Right ventricle myocardium superior (tissue), 1 donor: ENCODE data around the gene DIABLO. TPM values are rescaled to one million over a fixed set of nuclear protein-coding genes. Genes with fewer than 3 reads are reported as not detected.
"Not testable (repeated sequence)": the region's sequence is repeated elsewhere in the genome, so short reads cannot be mapped to it uniquely, and the experiment has no call there.

Experiments
- ATAC-seq: fragments of 200-7000 bp; cut with Tn5 transposase; one replicate; pipeline ENCODE4 v1.9.1; 2020; ENCODE audit warnings: mild to moderate bottlenecking; ENCODE audit not compliant: poor library complexity
- DNase-seq: peaks from one replicate; pipeline ENCODE4 v3.0.0-alpha.2; 2020
- intact Hi-C: fragments of 100-400 bp; cut with DNase I; formaldehyde crosslinking; loops from one replicate; pipeline ENCODE4 v1.11.2; 2022
- long read RNA-seq: library from polyadenylated mRNA; unstranded; transcript quantifications from one replicate; pipeline ENCODE4 v2.0.0, GENCODE V29; 2021
- total RNA-seq: library from RNA; stranded (reverse); fragmentation: NEBNext Ultra II Directional; extraction: Animal tissue kit (Norgen Biotek cat#: 25700); gene quantifications from one replicate; pipeline ENCODE4 v1.2.1, GENCODE V29; 2021
- donor health status: DM: no; HTN: yes; CAD: no; lungs with severe emphysema.

The DIABLO gene
- total RNA-seq, result 27.8 TPM
- long read RNA-seq, transcript DIABLO-207 (6 exons, 1,471 nt), result major isoform, 38 of 45 reads
- long read RNA-seq, transcript DIABLO-202 (6 exons, 1,336 nt), result minor isoform, 5 of 45 reads
- long read RNA-seq, partial matches to known transcripts, result 0 of 45 reads
- long read RNA-seq, other reads (novel, unspliced or antisense), result 2 of 45 reads

GRCh38 chr12:122225683-122226365, at the start of gene DIABLO:
Gene DIABLO (minus strand): TSS chr12:122226052. CDS start chr12:122226014, 38 bp downstream.
- intact Hi-C loops, result no loop called here
- DNase-seq (peak; percentile 100), ATAC-seq (peak; percentile 97)

GRCh38 chr12:122275459-122275858, 49.6 kb upstream of the DIABLO start:
- DNase-seq, result no peak
- intact Hi-C loops, result no loop called here
- ATAC-seq, result no peak

- DNase-seq, result peak; percentile 98
- ATAC-seq, result peak; percentile 99
- intact Hi-C loops, result no loop called here
Measured at GRCh38 chr12:122266230-122266901, 40.5 kb upstream of the DIABLO start, which contains the start of gene VPS33A. Gene VPS33A (minus strand): TSS chr12:122266494. CDS start chr12:122266408, 86 bp downstream.

- intact Hi-C loops, result no loop called here
- DNase-seq (no peak), ATAC-seq (peak; percentile 47)
Measured at GRCh38 chr12:122265886-122266229, 40.0 kb upstream of the DIABLO start.

GRCh38 chr12:122265476-122265875, 39.6 kb upstream of the DIABLO start:
- DNase-seq, result no peak
- ATAC-seq, result no peak
- intact Hi-C loops, result no loop called here

- ATAC-seq, intact Hi-C loops, DNase-seq: not testable (repeated sequence)
Measured at GRCh38 chr12:122260735-122261134, 34.9 kb upstream of the DIABLO start.

- intact Hi-C loops, ATAC-seq, DNase-seq: not testable (repeated sequence)
Measured at GRCh38 chr12:122258939-122259338, 33.1 kb upstream of the DIABLO start.

GRCh38 chr12:122258462-122258861, 32.6 kb upstream of the DIABLO start:
- DNase-seq, ATAC-seq, intact Hi-C loops: not testable (repeated sequence)

- DNase-seq, result no peak
- ATAC-seq, result no peak
- intact Hi-C loops, result no loop called here
Measured at GRCh38 chr12:122250536-122250935, 24.7 kb upstream of the DIABLO start.

- ATAC-seq, result no peak
- intact Hi-C loops, result no loop called here
- no peak for DNase-seq
Measured at GRCh38 chr12:122250047-122250446, 24.2 kb upstream of the DIABLO start.

- ATAC-seq, result no peak
Measured at GRCh38 chr12:122245553-122245952, 19.7 kb upstream of the DIABLO start.

GRCh38 chr12:122244565-122245371, 18.9 kb upstream of the DIABLO start:
- ATAC-seq (no peak), DNase-seq (no peak)
- intact Hi-C loops, result no loop called here

More at GRCh38 chr12:122245553-122245952, 19.7 kb upstream of the DIABLO start:
- intact Hi-C loops, result no loop called here
- DNase-seq, result no peak

GRCh38 chr12:122243965-122244364, 18.1 kb upstream of the DIABLO start:
- ATAC-seq (no peak), DNase-seq (no peak)
- intact Hi-C loops, result no loop called here

- intact Hi-C loops, result no loop called here
- DNase-seq, result no peak
- ATAC-seq, result no peak
Measured at GRCh38 chr12:122238861-122239260, 13.0 kb upstream of the DIABLO start.

GRCh38 chr12:122235741-122236140, 9.9 kb upstream of the DIABLO start:
- intact Hi-C loops, result no loop called here
- ATAC-seq (no peak), DNase-seq (no peak)

- DNase-seq, result no peak
- intact Hi-C loops, result no loop called here
Measured at GRCh38 chr12:122232691-122233090, 6.8 kb upstream of the DIABLO start.

GRCh38 chr12:122230798-122231197, 4.9 kb upstream of the DIABLO start:
- ATAC-seq (no peak), DNase-seq (no peak)
- intact Hi-C loops, result no loop called here

More at GRCh38 chr12:122232691-122233090, 6.8 kb upstream of the DIABLO start:
- ATAC-seq, result no peak

- no peak for DNase-seq
- intact Hi-C loops, result no loop called here
- no peak for ATAC-seq
Measured at GRCh38 chr12:122228092-122228491, 2.2 kb upstream of the DIABLO start.

- intact Hi-C loops, result no loop called here
- no peak for ATAC-seq
- no peak for DNase-seq
Measured at GRCh38 chr12:122227341-122227740, 1.5 kb upstream of the DIABLO start.
